HepG2 (cell line): ENCODE data around the gene MRPL14. TPM values are rescaled to one million over a fixed set of nuclear protein-coding genes. Genes with fewer than 3 reads are reported as not detected.
A peak's percentile ranks its signal among the peaks of the same experiment; 100 is the strongest.

ENCODE experiments used
- CREM ChIP-seq, 2 experiments: sonication (generic) in 1 of 2; formaldehyde crosslinking in 1 of 2; IDR thresholded peaks; 2 replicates each; pipeline versions ENCODE4 v1.4.0 to v1.6.1; 2016 to 2020; ENCODE audit warnings: antibody characterized with exemption in 1 of 2, mild to moderate bottlenecking in 1 of 2, missing genetic modification reagents in 1 of 2
- KLF6 ChIP-seq: IDR thresholded peaks from 2 replicates; pipeline ENCODE4 v1.8.0; 2016; ENCODE audit warnings: missing biosample characterization, missing genetic modification reagents
- PHF20 ChIP-seq: sonication (generic); formaldehyde crosslinking; IDR thresholded peaks from 2 replicates; pipeline ENCODE4 v1.5.0; 2020; ENCODE audit warnings: mild to moderate bottlenecking, missing genetic modification reagents
- RFX5 ChIP-seq: IDR thresholded peaks from 2 replicates; pipeline ENCODE4 v1.6.1; 2011; ENCODE audit warnings: low read depth, low read length, improper control_type of control experiment
- WIZ ChIP-seq: sonication (generic); formaldehyde crosslinking; IDR thresholded peaks from 2 replicates; pipeline ENCODE4 v1.5.1; 2020; ENCODE audit warnings: mild to moderate bottlenecking, missing genetic modification reagents
- ZBTB8A ChIP-seq: sonication (generic); formaldehyde crosslinking; IDR thresholded peaks from 2 replicates; pipeline ENCODE4 v1.4.0; 2020; ENCODE audit warnings: mild to moderate bottlenecking, low read depth, missing genetic modification reagents, borderline replicate concordance
- ZFP37 ChIP-seq: sonication (generic); formaldehyde crosslinking; IDR thresholded peaks from 2 replicates; pipeline ENCODE4 v1.4.0; 2020; ENCODE audit warnings: missing genetic modification reagents, borderline replicate concordance
- ZNF75D ChIP-seq: sonication (generic); formaldehyde crosslinking; IDR thresholded peaks from 2 replicates; pipeline ENCODE4 v1.8.1; 2023; ENCODE audit warnings: missing genetic modification reagents, mild to moderate bottlenecking, borderline replicate concordance
- polyA plus RNA-seq, 8 experiments: library from polyadenylated mRNA; depleted of rRNA in 3 of 8; stranded (reverse) in 7 of 8; unstranded in 1 of 8; fragments of >200 nt; fragmentation: Illumina TruSeq in 4 of 8; extraction: Trizol in 4 of 8; gene quantifications; 2 replicates each; pipeline versions ENCODE4 v1.2.1 to v1.2.3, GENCODE V29; 2011 to 2016; ENCODE audit warnings: low read depth in 4 of 8, missing spikeins in 1 of 8, mixed read lengths in 1 of 8; ENCODE audit not compliant: insufficient read depth in 1 of 8
- total RNA-seq, 5 experiments: library from RNA; depleted of rRNA; stranded (reverse); fragments of >200 nt; fragmentation: Illumina TruSeq; extraction: Trizol; gene quantifications; 2 replicates each; pipeline ENCODE4 v1.2.3, GENCODE V29; 2016; ENCODE audit warnings: low read depth in 1 of 5
- TF ChIP-seq, protein P1 (sequence below): sonication (generic); formaldehyde crosslinking; IDR thresholded peaks from 2 replicates; pipeline ENCODE4 v1.9.0; 2021; ENCODE audit warnings: missing genetic modification reagents, borderline replicate concordance
- TF ChIP-seq, protein P2 (sequence below): sonication (generic); formaldehyde crosslinking; IDR thresholded peaks from 2 replicates; pipeline ENCODE4 v1.5.1; 2020; ENCODE audit warnings: missing genetic modification reagents, mild to moderate bottlenecking, borderline replicate concordance
- TF ChIP-seq, protein P3 (sequence below): sonication (generic); formaldehyde crosslinking; IDR thresholded peaks from 2 replicates; pipeline ENCODE4 v1.5.0; 2020; ENCODE audit warnings: mild to moderate bottlenecking, missing genetic modification reagents
- TF ChIP-seq, protein P4 (sequence below): sonication (generic); formaldehyde crosslinking; IDR thresholded peaks from 2 replicates; pipeline ENCODE4 v1.9.0; 2021; ENCODE audit warnings: missing genetic modification reagents, borderline replicate concordance
- TF ChIP-seq, protein P5 (sequence below), 2 experiments: sonication (generic) in 1 of 2; formaldehyde crosslinking in 1 of 2; IDR thresholded peaks; 2 replicates each; pipeline versions ENCODE4 v1.5.1 to v1.6.1; 2011 to 2020; ENCODE audit warnings: borderline replicate concordance in 1 of 2, low read depth in 1 of 2, low read length in 1 of 2, mild to moderate bottlenecking in 1 of 2, missing genetic modification reagents in 1 of 2, moderate library complexity in 1 of 2
- TF ChIP-seq, protein P6 (sequence below): sonication (generic); formaldehyde crosslinking; conservative IDR thresholded peaks from 2 replicates; pipeline ENCODE4 v1.4.0; 2020; ENCODE audit warnings: missing genetic modification reagents
- TF ChIP-seq, protein P7 (sequence below): sonication (generic); formaldehyde crosslinking; IDR thresholded peaks from 2 replicates; pipeline ENCODE4 v1.5.0; 2020; ENCODE audit warnings: missing genetic modification reagents

MRPL14 gene
- total and polyA plus RNA-seq, 2 of the 13 experiments (the other 11 are each of a cell fraction or from before 2014, with no cell fraction given) = 157 to 178 TPM

DNA sequence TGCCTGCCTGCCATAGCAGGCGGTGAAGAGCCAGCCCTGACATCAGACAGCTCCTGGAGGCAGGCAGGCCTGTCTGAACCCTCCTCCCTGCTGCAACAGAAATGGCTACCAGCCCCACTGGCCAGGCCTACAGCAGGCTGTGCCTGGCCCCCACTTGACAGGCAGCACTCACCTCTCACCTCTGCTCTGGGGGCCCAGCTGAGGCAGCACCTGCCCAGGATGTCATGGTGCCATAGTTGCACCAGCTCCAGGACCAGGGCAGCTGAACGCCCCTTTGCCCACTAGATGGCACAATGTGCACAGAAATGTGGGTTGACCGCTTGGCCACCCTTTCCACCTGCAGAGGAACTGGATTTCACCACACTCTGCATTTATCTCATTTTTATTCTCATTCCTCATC, 30.6 kb downstream of the MRPL14 start (continued):
- TF ChIP-seq, protein P1, sequence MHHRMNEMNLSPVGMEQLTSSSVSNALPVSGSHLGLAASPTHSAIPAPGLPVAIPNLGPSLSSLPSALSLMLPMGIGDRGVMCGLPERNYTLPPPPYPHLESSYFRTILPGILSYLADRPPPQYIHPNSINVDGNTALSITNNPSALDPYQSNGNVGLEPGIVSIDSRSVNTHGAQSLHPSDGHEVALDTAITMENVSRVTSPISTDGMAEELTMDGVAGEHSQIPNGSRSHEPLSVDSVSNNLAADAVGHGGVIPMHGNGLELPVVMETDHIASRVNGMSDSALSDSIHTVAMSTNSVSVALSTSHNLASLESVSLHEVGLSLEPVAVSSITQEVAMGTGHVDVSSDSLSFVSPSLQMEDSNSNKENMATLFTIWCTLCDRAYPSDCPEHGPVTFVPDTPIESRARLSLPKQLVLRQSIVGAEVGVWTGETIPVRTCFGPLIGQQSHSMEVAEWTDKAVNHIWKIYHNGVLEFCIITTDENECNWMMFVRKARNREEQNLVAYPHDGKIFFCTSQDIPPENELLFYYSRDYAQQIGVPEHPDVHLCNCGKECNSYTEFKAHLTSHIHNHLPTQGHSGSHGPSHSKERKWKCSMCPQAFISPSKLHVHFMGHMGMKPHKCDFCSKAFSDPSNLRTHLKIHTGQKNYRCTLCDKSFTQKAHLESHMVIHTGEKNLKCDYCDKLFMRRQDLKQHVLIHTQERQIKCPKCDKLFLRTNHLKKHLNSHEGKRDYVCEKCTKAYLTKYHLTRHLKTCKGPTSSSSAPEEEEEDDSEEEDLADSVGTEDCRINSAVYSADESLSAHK (CRISPR knock-in tag) = no peak
- no peak for TF ChIP-seq WIZ (CRISPR knock-in tag)
- TF ChIP-seq PHF20 = no peak
- no peak for TF ChIP-seq ZNF75D (CRISPR knock-in tag)
- TF ChIP-seq ZFP37 (CRISPR knock-in tag) = no peak
- TF ChIP-seq, protein P2, sequence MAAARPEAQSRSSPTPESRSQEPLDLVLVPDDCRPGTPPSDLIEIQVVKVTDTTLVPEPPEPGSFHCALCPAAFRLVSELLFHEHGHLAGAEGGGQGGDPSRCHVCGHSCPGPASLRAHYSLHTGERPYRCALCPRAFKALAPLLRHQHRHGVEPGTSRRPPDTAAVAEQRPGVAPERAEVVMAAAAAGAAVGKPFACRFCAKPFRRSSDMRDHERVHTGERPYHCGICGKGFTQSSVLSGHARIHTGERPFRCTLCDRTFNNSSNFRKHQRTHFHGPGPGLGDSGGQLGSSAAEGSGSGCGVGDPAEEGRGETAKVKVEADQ = no peak
- TF ChIP-seq, protein P3, sequence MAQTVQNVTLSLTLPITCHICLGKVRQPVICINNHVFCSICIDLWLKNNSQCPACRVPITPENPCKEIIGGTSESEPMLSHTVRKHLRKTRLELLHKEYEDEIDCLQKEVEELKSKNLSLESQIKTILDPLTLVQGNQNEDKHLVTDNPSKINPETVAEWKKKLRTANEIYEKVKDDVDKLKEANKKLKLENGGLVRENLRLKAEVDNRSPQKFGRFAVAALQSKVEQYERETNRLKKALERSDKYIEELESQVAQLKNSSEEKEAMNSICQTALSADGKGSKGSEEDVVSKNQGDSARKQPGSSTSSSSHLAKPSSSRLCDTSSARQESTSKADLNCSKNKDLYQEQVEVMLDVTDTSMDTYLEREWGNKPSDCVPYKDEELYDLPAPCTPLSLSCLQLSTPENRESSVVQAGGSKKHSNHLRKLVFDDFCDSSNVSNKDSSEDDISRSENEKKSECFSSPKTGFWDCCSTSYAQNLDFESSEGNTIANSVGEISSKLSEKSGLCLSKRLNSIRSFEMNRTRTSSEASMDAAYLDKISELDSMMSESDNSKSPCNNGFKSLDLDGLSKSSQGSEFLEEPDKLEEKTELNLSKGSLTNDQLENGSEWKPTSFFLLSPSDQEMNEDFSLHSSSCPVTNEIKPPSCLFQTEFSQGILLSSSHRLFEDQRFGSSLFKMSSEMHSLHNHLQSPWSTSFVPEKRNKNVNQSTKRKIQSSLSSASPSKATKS (CRISPR knock-in tag) = no peak
- no peak for TF ChIP-seq KLF6 (CRISPR knock-in tag)
- TF ChIP-seq, protein P4, sequence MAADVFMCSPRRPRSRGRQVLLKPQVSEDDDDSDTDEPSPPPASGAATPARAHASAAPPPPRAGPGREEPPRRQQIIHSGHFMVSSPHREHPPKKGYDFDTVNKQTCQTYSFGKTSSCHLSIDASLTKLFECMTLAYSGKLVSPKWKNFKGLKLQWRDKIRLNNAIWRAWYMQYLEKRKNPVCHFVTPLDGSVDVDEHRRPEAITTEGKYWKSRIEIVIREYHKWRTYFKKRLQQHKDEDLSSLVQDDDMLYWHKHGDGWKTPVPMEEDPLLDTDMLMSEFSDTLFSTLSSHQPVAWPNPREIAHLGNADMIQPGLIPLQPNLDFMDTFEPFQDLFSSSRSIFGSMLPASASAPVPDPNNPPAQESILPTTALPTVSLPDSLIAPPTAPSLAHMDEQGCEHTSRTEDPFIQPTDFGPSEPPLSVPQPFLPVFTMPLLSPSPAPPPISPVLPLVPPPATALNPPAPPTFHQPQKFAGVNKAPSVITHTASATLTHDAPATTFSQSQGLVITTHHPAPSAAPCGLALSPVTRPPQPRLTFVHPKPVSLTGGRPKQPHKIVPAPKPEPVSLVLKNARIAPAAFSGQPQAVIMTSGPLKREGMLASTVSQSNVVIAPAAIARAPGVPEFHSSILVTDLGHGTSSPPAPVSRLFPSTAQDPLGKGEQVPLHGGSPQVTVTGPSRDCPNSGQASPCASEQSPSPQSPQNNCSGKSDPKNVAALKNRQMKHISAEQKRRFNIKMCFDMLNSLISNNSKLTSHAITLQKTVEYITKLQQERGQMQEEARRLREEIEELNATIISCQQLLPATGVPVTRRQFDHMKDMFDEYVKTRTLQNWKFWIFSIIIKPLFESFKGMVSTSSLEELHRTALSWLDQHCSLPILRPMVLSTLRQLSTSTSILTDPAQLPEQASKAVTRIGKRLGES = no peak
- no peak for TF ChIP-seq ZBTB8A (CRISPR knock-in tag)
- TF ChIP-seq, protein P5, sequence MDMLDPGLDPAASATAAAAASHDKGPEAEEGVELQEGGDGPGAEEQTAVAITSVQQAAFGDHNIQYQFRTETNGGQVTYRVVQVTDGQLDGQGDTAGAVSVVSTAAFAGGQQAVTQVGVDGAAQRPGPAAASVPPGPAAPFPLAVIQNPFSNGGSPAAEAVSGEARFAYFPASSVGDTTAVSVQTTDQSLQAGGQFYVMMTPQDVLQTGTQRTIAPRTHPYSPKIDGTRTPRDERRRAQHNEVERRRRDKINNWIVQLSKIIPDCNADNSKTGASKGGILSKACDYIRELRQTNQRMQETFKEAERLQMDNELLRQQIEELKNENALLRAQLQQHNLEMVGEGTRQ (IDR thresholded peaks at IDR 0.05; ENCODE audit: low read depth, low read length) = no peak
- TF ChIP-seq, protein P5 (CRISPR knock-in tag; IDR thresholded peaks at IDR 0.05; ENCODE audit: borderline replicate concordance) = no peak
- TF ChIP-seq, protein P6, sequence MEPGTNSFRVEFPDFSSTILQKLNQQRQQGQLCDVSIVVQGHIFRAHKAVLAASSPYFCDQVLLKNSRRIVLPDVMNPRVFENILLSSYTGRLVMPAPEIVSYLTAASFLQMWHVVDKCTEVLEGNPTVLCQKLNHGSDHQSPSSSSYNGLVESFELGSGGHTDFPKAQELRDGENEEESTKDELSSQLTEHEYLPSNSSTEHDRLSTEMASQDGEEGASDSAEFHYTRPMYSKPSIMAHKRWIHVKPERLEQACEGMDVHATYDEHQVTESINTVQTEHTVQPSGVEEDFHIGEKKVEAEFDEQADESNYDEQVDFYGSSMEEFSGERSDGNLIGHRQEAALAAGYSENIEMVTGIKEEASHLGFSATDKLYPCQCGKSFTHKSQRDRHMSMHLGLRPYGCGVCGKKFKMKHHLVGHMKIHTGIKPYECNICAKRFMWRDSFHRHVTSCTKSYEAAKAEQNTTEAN (CRISPR knock-in tag) = no peak
- TF ChIP-seq CREM (IDR thresholded peaks at IDR 0.05) = no peak
- no peak for TF ChIP-seq CREM (CRISPR knock-in tag; IDR thresholded peaks at IDR 0.05)
- TF ChIP-seq, protein P7, sequence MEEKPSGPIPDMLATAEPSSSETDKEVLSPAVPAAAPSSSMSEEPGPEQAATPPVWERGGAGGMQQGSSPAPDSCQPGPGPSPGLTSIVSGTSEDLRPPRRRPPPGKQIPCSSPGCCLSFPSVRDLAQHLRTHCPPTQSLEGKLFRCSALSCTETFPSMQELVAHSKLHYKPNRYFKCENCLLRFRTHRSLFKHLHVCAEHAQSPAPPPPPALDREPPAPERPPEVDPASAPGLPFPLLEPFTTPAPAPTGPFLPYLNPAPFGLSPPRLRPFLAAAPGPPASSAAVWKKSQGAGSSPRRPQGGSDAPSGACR (CRISPR knock-in tag) = 0 out of 2 replicates have a peak, but pooled peaks have one; percentile 46
- TF ChIP-seq RFX5 = no peak
